ENCODE data around the gene ALG12. TPM values are rescaled to one million over a fixed set of nuclear protein-coding genes. Genes with fewer than 3 reads are reported as not detected.

ALG12 gene
- total RNA-seq, 2 donors from 2014 or later = 17.4 to 30.1 TPM

GRCh38 chr22:49910229-49911155 lies 7.7 kb downstream of the ALG12 start:
- no peak overlapping the region for H3K27ac ChIP-seq
- DNase-seq (ENCODE audit: low spot score) (no peak), ATAC-seq (ENCODE audit: insufficient number of reproducible peaks, low FRiP score, low read depth) (no peak)
- H3K27me3 ChIP-seq (replicated peaks; ENCODE audit: insufficient read depth) = no peaks in the 10 kb centered on the region
- H3K4me1 ChIP-seq (ENCODE audit: control insufficient read depth in 1 of 2, low read depth in 2 of 2) = no peaks in the 10 kb centered on the region
- peaks cover 28% of the 10 kb centered on the region for H3K36me3 ChIP-seq
- TF ChIP-seq CTCF (IDR thresholded peaks at IDR 0.05) = no peak
- no peak overlapping the region for H3K4me3 ChIP-seq
- H3K9me3 ChIP-seq = no peaks in the 10 kb centered on the region

GRCh38 chr22:49909476-49910205 lies 8.6 kb downstream of the ALG12 start:
- no peak for DNase-seq (ENCODE audit: low spot score)
- Histone ChIP-seq H3K27ac (no peak overlapping the region), H3K4me3 (no peak overlapping the region), H3K27me3 (replicated peaks; ENCODE audit: insufficient read depth) (no peaks in the 10 kb centered on the region), H3K36me3 (peaks cover 28% of the 10 kb centered on the region), H3K9me3 (no peaks in the 10 kb centered on the region), H3K4me1 (ENCODE audit: control insufficient read depth in 1 of 2, low read depth in 2 of 2) (no peaks in the 10 kb centered on the region)
- TF ChIP-seq CTCF (IDR thresholded peaks at IDR 0.05) = no peak
- no peak for ATAC-seq (ENCODE audit: insufficient number of reproducible peaks, low FRiP score, low read depth)

- H3K4me1 ChIP-seq (ENCODE audit: control insufficient read depth in 1 of 2, low read depth in 2 of 2) = no peaks in the 10 kb centered on the region
- H3K27me3 ChIP-seq (replicated peaks; ENCODE audit: insufficient read depth) = no peaks in the 10 kb centered on the region
- no peaks in the 10 kb centered on the region for H3K9me3 ChIP-seq
- H3K27ac ChIP-seq = no peak overlapping the region
- DNase-seq (ENCODE audit: low spot score) (no peak), ATAC-seq (ENCODE audit: insufficient number of reproducible peaks, low FRiP score, low read depth) (no peak)
- peaks cover 34% of the 10 kb centered on the region for H3K36me3 ChIP-seq
- no peak for TF ChIP-seq CTCF (IDR thresholded peaks at IDR 0.05)
- H3K4me3 ChIP-seq = no peak overlapping the region
Observed at GRCh38 chr22:49907807-49908206, 10.4 kb downstream of the ALG12 start.

- no peaks in the 10 kb centered on the region for H3K27me3 ChIP-seq (replicated peaks; ENCODE audit: insufficient read depth)
- no peak overlapping the region for H3K27ac ChIP-seq
- TF ChIP-seq CTCF (IDR thresholded peaks at IDR 0.05) = no peak
- ATAC-seq (ENCODE audit: insufficient number of reproducible peaks, low FRiP score, low read depth) = no peak
- DNase-seq (ENCODE audit: low spot score) = no peak
- no peak overlapping the region for H3K4me3 ChIP-seq
- H3K9me3 ChIP-seq = no peaks in the 10 kb centered on the region
- H3K4me1 ChIP-seq (ENCODE audit: control insufficient read depth in 1 of 2, low read depth in 2 of 2) = no peaks in the 10 kb centered on the region
- peaks cover 33% of the 10 kb centered on the region for H3K36me3 ChIP-seq
Observed at GRCh38 chr22:49906799-49907290, 11.4 kb downstream of the ALG12 start.
